SH-SY5Y (cell line): Measurements from ENCODE around the gene UBAP1L.

Experiments
- GATA2 ChIP-seq: IDR thresholded peaks from 2 replicates; pipeline ENCODE4 v1.6.1; 2011; ENCODE audit warnings: mild to moderate bottlenecking, low read depth, low read length
- GATA3 ChIP-seq: IDR thresholded peaks from 2 replicates; pipeline ENCODE4 v1.6.1; 2011; ENCODE audit warnings: low read depth, mild to moderate bottlenecking, low read length, moderate library complexity

UBAP1L gene

DNA sequence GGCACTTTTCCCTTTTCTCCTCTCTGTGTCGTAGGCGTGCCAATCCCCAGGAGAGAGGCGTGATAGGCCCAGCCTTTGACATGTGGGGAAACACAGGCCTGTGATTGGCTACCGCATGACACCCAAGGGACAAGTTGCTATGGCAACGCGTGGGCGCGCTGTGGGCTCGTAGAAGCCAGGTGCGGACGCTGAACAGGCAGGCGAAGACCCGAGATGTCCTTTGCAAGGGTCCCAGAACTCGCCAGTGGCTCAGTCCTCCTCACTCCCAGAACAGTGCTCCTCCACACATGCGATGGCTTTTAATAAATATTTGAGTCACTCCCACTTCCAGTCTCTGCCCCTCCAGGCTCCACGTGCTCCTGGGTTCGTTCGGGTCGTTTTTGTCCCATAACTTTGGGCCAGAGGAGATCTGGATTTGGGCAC, 65.6 kb downstream of the UBAP1L start:
- no peak for TF ChIP-seq GATA2
- TF ChIP-seq GATA3, result no peak

DNA sequence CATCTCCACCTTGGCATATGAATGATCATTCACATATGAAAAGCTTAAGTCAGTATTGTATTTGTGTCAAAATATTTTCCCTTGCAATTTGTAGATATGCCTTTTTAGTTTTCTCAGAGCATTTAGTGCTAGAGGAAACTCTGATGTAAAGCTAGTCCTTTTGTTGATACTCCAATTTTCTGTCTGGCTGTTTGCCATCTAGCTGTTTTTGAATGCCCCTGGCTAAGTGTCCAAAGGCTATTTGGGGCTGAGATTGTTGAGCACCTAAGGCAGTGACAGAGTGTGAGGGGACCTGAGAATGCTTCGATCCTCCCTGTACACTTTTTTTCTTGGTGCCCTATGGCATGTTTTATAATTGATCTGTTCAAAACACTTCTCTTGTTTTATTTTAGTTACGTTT, 66.8 kb downstream of the UBAP1L start:
- no peak for TF ChIP-seq GATA3
- no peak for TF ChIP-seq GATA2

DNA sequence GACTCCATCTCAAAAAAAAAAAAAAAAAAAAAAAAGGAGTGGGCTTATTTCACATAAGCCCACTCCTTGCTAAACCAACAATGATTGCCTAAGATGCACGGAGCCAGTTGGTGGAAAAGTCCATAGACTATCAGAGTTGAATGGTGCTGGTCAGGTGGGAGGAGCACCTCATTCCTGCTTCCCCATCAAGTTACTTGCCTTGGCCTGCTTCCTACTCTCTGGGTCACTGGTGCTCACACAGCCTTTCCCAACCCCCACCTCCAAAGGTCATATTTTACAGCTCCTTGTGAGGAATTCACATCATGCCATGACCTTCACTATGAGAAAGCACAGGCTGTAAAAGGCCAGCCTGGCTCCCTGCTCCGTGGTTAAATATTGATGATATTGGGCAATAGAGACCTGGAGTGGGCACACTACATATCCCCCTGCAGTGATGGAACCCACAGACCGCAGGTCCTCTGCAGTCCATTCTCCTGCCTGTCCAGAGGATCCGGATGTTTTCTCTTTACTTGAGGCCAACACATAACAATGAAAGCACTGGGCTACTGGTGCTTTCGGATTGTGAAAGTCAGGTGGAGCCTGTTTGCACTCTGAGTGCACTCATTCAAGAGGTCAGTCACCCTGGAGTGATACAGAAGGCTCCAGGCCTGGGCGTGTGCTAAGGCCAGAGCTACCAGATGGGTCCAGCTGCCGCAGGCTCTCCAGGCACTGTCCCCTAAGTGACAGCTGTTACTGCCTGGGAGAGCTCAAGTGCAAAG, 70.1 kb downstream of the UBAP1L start, which contains the start of gene SLC51B:
Gene SLC51B, plus strand, starts transcription at position 664 of the 758 bp plus-strand sequence. CDS start 4,618 bp downstream, outside the sequence.
- no peak for TF ChIP-seq GATA3
- TF ChIP-seq GATA2, result no peak

DNA sequence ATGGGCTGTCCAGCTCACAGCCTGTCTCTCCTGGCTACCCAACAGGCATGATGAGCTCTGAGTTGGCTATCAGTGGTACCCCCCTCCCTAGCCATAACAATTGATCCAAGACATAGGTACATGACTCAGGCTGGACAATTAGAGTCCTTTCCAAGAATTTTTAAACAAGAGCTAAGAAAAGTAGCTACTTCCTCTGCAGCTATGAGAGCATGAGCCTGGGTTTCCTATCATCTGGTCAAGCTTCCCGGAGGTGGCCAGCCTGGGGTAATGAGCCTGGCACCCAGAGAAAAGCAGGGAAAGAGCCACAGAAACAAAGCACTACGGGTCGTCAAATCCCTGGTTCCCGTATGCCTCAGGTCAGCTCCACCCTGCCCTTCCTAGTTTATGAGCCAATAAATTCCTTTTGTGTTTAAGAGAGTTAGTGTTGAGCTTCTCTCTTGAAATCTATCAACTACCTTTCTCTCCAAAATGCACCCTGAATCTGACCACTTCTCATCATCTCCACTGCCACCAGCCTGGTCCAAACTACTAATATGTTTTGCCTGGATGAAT, 72.1 kb downstream of the UBAP1L start:
- TF ChIP-seq GATA2, result no peak
- no peak for TF ChIP-seq GATA3
